LNCAP (cell line): ENCODE results near the gene RALGAPA1.

Experiments
- CTCF ChIP-seq: fragments of 450-650 bp; IDR thresholded peaks from 2 replicates; pipeline ENCODE4 v1.5.1; 2017; ENCODE audit warnings: mild to moderate bottlenecking

RALGAPA1 gene

GRCh38 chr14:35809597-35809996 lies 502 bp upstream of the RALGAPA1 start:
- no peak for TF ChIP-seq CTCF

- TF ChIP-seq CTCF = no peak
These were observed 938 bp downstream of the RALGAPA1 start for GRCh38 chr14:35808076-35808637.

- TF ChIP-seq CTCF = no peak
These were observed 1.7 kb downstream of the RALGAPA1 start for GRCh38 chr14:35807131-35807961.

GRCh38 chr14:35806006-35806907 lies 2.8 kb downstream of the RALGAPA1 start:
- TF ChIP-seq CTCF = no peak

- TF ChIP-seq CTCF = no peak
These were observed 11.3 kb downstream of the RALGAPA1 start for GRCh38 chr14:35797796-35798195.

GRCh38 chr14:35789651-35790050 lies 19.4 kb downstream of the RALGAPA1 start:
- TF ChIP-seq CTCF = no peak

- no peak for TF ChIP-seq CTCF
These were observed 22.2 kb downstream of the RALGAPA1 start for GRCh38 chr14:35786856-35787255.
